Measurements from ENCODE around the gene YPEL3. TPM values are rescaled to one million over a fixed set of nuclear protein-coding genes. Genes with fewer than 3 reads are reported as not detected.
"Not testable (repeated sequence)": the region's sequence is repeated elsewhere in the genome, so short reads cannot be mapped to it uniquely, and the experiment has no call there.

The YPEL3 gene, protein sequence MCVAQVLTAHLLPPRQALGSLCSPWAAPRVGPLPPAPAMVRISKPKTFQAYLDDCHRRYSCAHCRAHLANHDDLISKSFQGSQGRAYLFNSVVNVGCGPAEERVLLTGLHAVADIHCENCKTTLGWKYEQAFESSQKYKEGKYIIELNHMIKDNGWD
- total RNA-seq, result 25.0 and 28.2 TPM in 2 replicates

DNA sequence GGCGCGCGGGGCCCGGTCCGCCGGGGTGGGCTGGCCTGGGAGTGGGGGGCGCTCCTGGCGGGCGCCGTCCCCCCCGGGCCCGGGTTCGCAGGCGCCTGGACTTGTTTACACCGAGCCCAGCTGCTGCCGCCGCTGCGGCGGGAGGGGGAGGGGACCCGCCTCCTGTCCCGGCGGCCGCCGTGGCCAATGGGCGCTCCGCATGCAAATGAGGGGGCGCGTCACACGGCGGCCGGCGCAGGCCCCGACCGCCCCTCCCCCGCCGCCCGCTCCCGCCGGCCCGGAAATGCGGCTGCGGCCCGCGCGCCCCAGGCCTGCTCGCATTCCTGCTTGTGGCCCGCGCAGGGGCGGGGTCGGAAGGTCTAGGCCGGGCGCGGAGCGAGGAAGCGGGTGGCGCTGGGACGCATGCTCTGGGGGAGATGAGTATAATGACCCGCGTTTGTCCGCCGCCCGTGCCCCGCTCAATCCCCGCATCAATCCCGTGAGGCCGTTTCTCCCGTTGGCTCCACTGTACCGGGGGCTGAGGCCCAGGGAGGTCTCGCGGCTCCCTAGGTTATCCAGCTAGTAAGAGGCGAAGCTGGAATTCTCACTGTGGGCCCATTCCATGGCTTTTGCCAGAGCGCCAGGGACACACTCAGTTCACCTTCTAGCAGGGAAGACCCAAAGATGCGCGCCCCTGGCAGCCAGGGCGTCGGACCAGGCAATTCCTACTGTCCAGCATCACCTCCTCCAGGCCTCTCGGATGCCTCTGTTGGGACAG is at the start of gene YPEL3:
YPEL3 (minus strand) TSS at position 109 of the 757 bp plus-strand sequence. CDS start 731 bp downstream, outside the sequence.
- DNase-seq, result peak; percentile 93

DNA sequence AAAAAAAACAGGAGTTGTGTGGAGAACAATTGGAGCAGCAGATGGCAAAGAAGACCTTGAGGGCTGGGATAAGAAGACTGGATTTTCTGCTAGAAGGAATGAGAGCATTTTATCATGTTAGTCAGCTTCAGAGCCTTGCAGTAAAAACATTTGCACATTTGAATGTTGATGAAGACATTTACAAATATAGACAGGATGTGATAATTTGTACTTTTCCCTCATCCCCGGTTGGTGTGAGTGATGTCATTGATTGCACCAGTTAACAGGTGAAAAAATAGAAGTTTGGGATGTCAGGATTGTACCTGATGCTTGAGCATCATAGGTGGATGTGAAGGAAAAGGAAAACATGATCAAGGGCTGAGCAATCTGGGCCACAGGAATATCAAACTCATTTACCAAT is 49.6 kb upstream of the YPEL3 start:
- no peak for DNase-seq

DNA sequence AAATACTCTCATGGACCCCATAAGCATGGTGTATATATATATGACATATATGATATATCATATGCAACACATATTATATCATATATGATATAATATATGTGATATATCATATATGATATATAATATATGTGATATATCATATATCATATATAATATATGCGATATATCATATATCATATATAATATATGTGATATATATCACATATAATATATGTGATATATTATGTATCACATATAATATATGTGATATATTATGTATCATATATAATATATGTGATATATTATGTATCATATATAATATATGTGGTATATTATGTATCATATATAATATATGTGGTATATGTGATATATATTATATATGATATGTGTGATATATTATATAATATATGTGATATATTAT is 48.9 kb upstream of the YPEL3 start:
- no peak for DNase-seq

DNA sequence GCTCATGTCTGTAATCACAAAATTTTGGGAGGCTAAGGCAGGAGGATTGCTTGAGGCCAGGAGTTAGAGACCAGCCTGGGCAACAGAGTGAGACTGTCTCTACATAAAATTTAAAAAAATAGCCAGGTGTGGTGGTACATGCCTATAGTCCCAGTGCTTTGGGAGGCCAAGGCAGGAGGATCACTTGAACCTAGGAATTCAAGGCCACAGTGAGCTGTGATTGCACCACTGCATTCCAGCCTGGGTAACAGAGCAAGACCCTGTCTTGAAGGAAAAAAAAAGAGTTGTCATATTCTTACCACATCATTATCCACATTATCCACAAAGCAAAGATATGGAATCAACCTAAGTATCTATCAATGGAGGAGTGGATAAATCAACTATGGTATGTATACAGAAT is 48.0 kb upstream of the YPEL3 start:
- no peak for DNase-seq

DNA sequence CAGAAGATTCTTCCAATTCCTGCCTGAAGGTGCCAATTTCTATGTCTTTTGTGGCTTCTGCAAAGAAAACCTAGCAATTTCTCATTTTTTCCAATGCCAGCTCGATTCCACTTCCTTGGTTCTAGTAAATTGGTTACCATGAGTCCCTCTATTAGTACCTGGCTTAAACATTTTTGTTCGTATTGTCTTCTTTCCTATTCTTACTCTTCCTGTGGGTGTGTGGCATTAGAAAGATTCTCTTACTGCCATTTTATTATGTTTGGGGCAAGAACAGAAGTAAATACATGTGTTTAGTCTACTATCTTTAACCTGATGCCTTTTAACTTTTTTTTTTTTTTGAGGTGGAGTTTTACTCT is 47.3 kb upstream of the YPEL3 start:
- no peak for DNase-seq

DNA sequence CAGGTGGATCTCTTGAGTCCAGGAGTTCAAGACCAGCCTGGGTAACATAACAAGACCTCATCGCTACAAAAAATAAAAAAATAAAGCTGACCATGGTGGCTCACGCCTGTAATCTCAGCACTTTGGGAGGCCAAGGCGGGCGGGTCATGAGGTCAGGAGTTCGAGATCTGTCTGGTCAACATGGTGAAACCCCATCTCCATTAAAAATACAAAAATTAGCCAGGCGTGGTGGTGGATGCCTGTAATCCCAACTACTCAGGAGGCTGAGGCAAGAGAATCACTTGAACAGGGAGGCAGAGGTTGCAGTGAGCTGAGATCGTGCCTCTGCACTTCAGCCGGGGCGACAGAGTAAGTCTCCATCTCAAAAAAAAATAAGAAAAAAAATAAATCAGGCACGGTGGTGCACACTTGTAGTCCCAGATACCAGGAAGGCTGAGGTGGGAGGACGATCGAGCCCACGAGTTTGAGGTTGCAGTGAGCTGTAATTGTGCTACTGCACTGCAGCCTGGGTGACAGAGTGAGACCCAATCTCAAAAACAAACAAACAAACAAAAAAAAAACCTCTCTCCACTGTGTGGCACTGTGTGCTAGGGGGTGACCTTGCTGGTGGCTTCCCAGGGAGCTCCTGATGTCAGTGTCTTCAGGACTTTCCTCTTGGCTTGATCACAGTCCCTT is 46.8 kb upstream of the YPEL3 start:
- peak; percentile 12 for DNase-seq

DNA sequence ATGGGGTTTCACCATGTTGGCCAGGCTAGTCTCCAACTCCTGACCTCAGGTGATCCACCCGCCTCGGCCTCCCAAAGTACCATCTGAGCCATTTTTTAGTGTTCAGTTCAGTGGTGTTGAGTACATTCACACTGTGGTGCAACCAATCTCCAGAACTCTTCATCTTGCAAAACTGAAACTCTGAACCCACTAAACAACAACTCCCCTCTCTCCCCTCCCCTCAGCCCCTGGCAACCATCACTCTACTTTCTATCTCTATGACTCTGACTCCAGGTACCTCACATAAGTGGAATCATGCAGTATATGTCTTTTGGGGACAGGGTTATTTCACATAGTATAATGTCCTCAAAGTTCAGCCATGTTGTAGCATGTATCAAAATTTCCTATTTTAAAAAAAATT is 45.7 kb upstream of the YPEL3 start:
- DNase-seq, result no peak

DNA sequence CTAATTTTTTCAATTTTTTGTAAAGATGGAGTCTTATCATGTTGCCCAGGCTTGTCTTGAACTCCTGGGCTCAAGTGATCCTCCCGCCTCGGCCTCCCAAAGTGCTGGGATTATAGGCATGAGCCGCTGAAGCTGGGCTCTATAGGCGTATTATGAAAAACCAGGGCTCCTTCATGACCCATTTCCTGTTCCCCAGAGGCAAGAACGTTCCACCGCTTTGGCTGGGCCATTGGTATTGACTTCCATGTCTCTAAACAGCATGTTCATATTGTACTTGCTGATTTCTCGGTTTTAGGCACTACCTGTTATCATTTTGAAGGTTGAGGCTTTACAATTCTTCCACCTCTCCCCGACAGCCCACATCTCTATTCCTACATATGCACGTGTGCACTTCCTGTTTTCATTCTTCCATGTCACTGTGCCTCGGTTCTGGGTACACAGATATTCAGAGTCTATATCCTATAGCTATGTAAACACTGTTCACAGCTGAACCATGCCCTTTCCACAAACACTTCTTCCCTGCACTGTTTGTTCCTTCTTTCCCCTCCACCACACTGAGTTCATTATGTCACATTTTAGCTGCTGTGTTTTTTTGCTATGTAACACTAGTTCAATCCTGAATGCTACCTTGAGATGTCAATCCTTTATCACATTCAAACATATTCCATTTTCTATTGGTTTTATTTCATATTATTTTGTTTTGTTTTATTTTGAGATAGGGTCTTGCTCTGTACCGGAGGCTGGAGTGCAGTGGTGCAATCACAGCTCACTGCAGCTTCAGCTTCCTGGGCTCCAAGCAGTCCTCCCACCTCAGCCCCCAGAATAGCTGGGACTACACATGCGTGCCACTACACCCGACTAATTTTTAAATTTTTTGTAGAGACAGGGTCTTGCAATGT is 43.8 kb upstream of the YPEL3 start:
- DNase-seq, result no peak

DNA sequence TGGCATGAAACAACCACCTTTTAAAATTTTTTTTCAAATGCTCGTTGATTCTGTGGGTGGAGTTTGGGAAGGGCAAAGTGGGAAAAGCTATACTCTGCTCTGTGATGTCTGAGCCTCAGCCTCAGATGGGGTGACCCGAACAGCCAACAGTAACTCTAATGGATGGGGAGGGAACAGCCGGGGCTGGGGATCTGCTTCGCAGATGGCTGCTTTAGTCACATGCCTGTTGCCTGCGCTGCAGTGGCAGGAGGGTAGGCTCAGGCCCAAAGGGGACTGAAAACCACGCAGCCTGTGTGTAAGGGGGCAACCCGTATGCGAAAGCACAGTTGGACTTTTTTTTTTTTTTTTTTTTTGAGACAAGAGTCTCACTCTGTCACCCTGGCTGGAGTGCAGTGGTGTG is 41.9 kb upstream of the YPEL3 start:
- DNase-seq, result no peak

DNA sequence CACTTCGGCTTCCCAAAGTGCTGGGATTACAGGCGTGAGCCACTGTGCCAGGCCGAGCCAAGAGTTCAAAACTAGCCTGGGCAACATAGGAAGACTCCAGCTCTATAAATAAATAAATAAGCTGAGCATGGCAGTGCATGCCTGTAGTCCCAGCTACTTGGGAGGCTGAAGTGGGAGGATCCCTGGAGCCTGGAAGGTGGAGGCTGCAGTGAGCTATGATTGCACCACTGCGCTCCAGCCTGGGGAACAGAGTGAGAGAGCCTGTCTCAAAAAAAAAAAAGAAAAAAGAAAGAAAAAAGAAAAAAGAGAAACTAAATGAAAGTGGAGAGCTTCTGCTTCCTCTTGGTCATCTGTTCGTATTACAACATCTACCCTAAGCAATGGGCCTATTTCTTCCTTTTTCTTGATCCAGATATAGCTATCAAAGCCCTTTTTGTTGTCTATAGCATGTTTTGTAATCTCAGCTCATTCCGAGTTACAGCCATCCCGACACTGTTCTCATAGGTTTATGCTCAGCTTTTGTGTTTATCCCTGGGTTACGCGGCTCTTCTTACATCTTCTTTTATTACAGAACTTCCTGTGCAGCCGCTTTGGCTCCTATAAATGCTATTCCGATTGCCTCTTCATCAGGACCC is 41.1 kb upstream of the YPEL3 start:
- DNase-seq, result no peak

DNA sequence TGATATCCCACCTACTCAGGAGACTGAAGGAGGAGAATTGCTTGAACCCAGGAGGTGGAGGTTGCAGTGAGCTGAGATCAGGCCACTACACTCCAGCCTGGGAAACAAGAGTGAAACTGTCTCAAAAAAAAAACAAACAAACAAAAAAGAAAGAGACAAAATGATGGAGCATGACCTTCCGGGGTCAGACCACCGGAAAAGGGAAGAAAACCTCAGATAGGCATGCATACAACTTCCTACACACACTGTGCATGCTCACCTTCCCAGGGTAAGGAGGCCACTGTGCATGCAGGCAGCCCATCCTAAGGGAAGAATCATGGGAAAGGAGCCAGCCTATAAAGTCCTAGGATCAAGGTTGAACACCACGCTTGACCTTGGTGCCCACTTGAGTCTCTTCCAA is 36.6 kb upstream of the YPEL3 start:
- DNase-seq, result no peak

DNA sequence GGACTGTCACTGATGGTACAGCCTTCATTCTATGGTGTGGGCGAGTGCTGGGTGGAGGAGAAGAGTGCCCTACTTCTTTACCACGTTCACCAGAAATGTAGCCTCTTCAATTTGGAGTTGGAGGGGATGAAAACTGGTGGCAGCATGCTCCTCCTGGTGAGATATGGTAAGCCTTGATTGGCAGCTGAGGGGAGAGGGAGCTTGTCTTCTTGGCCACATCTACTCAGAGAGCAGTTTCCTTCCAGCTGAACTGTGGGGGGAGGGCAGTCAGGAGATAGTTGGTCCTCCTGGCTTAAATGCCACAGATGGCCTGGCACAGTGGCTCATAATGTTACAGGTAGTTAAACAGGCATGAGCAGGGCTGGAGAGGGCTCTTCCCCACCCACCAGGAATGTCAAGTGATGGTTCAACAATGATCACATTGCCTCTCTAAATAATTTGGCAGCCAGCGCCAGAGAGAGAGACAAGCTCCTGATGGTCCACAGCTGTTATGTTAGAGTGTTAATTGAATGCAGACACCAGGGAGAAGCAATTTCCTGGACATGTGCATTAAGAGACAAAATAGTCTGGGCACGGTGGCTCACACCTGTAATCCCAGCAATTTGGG is 36.0 kb upstream of the YPEL3 start:
- no peak for DNase-seq

DNA sequence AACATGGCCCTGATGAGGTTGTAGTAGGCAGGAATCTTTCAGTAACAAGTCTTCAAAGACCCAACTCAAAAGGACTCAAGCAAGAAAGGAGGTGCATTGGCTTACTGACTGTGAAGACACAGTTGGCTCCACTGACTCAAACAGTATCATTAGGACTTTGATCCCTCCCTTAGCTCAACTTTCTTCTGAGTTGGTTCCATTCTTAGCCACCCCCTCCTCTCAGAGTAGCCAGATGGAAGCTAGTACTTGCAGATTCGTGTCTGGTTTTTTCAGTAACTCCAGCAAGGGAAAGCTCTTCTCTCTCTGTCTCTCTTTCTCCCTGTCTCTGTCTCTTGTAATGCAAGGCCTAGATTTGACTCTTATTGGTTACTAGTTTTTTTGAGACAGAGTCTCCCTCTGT is 32.0 kb upstream of the YPEL3 start:
- DNase-seq, result no peak

DNA sequence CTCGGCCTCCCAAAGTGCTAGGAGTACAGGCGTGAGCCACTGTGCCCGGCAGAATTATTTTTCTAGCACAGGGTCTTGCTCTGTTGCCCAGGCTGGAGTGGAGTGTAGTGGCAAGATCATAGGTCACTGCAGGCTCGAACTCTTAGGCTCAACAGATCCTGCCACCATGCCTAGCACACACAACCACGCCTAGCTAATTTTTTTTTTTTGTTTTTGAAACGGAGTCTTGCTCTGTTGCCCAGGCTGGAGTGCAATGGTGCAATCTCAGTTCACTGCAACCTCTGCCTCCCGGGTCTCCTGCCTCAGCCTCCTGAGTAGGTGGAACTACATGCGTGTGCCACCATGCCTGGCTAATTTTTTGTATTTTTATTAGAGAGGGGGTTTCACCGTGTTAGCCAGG is 29.7 kb upstream of the YPEL3 start:
- not testable (repeated sequence) for DNase-seq

DNA sequence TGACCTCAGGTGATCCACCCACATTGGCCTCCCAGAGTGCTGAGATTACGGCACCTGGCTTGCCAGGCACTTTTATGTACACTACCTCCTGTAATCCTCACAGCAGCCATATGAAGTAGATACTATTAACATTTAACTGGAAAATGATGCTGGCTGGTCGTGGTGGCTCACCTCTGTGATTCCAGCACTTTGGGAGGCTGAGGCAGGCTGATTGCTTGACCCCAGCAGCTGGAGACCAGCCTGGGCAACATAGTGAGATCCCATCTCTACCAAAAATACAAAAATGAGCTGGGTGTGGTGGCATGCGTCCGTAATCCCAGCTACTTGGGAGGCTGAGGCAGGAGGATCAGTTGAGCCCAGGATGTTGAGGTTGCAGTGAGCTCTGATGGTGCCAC is 29.0 kb upstream of the YPEL3 start:
- DNase-seq, result no peak

DNA sequence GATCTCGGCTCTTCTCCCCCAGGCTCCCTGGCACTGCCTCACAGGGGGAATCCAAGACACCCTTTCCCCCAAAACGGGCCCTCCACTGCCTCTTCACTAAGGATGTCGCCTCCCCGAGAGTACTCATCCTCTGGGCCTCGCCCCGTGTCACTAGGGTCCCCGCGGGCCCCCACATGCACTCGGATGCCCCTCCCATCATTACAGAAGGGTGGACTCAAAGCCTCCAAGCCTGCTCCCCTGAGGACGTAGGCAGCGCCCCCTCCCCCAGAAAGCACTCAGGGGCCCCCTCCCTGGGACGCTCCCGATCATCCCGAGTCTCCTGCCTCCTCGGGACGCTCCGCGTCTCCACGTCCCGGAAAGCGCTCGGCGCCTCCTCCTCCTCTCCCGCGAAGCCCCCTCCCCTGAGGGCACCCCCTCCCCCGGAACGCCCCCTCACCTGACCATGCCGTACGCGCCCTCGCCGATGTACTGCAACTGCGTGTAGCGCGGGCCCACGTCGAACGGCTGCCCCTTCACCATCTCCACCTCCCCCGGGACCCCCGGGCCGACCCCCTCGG is 26.7 kb upstream of the YPEL3 start:
- DNase-seq, result peak; percentile 42

DNA sequence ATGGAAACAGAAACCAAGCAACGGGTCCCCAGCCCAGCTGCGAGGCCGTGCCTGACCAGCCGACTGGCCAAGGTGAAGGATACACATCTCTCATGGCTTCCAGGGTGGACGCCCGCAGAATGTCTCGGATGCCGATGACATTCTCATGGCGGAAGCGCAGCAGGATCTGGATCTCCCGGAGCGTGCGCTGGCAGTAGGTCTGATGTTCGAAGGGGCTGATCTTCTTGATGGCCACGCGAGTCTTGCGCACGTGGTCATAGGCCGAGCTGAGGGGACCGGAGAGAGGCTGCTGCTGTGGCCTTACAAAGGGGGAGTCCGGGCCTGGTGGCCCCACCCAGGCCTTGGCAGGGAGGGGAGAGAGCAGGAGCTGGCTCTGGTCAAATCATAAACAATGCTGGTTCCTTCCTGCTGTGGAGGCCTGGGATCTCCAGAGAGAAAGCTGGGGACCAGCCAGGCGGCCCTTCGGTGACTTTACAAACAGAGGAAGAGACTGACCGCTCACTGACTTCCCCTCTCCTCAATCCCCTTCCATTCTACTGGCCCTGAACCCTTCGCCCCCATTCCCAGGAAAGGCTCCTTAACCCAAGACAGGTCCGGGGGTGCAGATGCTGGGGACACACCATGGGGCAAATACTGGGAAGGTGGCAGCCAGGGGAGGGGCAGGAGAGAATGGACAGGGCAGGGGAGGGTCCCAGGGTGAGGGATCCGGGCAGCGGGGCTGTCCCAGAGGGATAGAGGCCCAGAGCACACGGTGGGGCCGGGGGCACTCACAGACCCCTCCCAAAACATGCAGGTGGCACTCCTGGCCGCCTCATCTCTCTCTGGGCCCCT is 25.9 kb upstream of the YPEL3 start:
- peak; percentile 72 for DNase-seq

DNA sequence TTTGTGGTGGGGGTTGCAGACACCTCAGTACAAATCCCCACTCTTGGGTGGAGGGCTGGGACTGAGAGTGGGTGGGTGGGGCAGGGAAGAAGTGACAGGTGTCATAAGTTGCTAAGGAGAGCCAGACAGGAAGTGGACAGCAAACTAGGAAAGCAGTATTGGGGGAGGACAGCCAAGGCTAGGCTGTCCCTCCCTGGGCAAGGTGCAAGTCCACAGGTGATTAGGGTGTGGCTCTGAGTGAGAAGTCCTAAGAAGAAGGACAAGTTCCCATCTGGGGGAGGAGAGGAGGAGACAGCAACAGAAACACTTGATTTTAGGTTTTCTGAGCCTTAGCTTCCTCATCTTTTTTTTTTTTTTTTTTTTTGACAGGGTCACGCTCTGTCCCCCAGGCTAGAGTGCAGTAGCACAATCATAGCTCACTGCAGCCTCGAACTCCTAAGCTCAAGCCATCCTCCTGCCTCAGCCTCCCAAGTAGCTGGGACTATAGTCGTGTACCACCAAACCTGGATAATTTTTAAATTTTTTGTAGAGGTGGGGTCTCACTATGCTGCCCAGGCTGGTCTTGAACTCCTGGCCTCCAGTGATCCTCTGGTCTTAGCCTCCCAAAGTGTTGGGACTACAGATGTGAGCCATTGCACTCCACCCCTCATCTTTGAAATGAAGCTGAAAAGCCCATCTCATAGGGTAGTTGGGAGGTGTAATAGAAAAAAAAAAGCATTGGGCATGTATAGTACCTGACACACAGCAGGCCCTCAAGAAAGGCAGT is 24.5 kb upstream of the YPEL3 start:
- no peak for DNase-seq

DNA sequence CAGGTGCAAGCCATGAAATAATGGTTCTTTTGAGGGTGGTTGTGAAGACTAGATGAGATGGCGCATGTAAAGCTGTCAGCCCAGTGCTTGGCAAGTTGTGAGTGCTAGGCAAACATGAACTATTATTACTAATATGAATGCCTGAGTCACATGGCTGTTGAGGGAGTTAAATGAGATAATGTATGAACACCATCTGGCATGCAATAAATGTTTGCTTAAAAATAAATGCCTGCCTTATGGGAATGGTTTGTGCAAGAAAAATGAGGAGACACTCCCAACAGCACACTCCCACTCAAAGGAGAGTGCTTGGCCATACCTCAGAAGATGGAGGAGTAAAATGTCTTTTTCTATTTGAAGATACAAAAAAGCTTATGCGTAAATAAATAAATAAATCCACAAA is 23.4 kb upstream of the YPEL3 start:
- no peak for DNase-seq

DNA sequence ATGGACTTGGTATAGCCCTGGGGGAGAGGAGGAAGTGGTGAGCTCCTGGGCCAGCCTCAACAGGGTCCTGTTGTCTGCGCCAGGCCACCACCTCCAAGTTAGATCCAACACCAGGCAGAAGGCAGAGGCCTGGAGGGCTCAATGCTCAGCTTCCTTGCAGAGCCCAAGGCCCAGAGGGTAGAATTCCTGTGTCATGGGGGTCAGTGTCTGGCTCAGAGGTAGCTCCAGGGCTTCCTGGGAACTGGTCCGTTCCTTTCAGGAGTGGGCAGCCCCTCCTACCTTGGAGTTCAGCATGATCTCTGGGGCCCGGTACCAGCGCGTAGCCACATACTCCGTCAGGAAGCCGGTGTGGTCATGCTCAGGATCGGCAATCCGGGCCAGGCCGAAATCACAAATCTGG is 21.8 kb upstream of the YPEL3 start:
- no peak for DNase-seq

Measured in dermis blood vessel endothelial cell (primary cell).